Liver (tissue), 9 donors: ENCODE data around the gene MAP3K3. TPM values are rescaled to one million over a fixed set of nuclear protein-coding genes. Genes with fewer than 3 reads are reported as not detected.
A peak's percentile ranks its signal among the peaks of the same experiment; 100 is the strongest.

ENCODE experiments used
- DNase-seq: peaks from one replicate; pipeline ENCODE4 v3.0.0-alpha.2; 2017; ENCODE audit warnings: low spot score
- H3K27ac ChIP-seq, 2 donors: one replicate each; pipeline ENCODE4 v1.7.0; 2013; ENCODE audit warnings: inconsistent platforms in 2 of 2, low read length in 2 of 2, control low read depth in 1 of 2, low read depth in 1 of 2, mild to moderate bottlenecking in 1 of 2
- H3K27me3 ChIP-seq, 4 donors: one replicate each; pipeline versions ENCODE4 v1.6.1 to v1.7.0; 2013; ENCODE audit warnings: low read length in 3 of 4, inconsistent platforms in 1 of 4, mild to moderate bottlenecking in 1 of 4, moderate library complexity in 1 of 4; ENCODE audit not compliant: control insufficient read depth in 4 of 4, insufficient read depth in 4 of 4
- H3K36me3 ChIP-seq, 4 donors: one replicate each; pipeline versions ENCODE4 v1.6.1 to v1.7.0; 2013; ENCODE audit warnings: low read length in 3 of 4, mild to moderate bottlenecking in 3 of 4, low read depth in 1 of 4, moderate library complexity in 1 of 4; ENCODE audit not compliant: control insufficient read depth in 4 of 4, insufficient read depth in 3 of 4
- H3K4me1 ChIP-seq, 4 donors: one replicate each; pipeline versions ENCODE4 v1.6.1 to v1.7.0; 2013; ENCODE audit warnings: low read length in 3 of 4, mild to moderate bottlenecking in 3 of 4, moderate library complexity in 1 of 4; ENCODE audit not compliant: control insufficient read depth in 4 of 4, insufficient read depth in 4 of 4
- H3K4me3 ChIP-seq, 3 donors: one replicate each; pipeline versions ENCODE4 v1.6.1 to v1.7.0; 2013; ENCODE audit warnings: low read length in 3 of 3, control low read depth in 1 of 3, low read depth in 1 of 3, mild to moderate bottlenecking in 1 of 3
- H3K9ac ChIP-seq, 2 donors: one replicate each; pipeline ENCODE4 v1.7.0; 2013; ENCODE audit warnings: low read length in 2 of 2, mild to moderate bottlenecking in 2 of 2, moderate library complexity in 2 of 2, control low read depth in 1 of 2, low read depth in 1 of 2
- H3K9me3 ChIP-seq, 4 donors: one replicate each; pipeline versions ENCODE4 v1.6.1 to v1.7.0; 2013; ENCODE audit warnings: low read length in 3 of 4; ENCODE audit not compliant: control insufficient read depth in 4 of 4
- ATF3 ChIP-seq: IDR thresholded peaks from 2 replicates; pipeline ENCODE4 v1.6.1; 2016; ENCODE audit warnings: antibody characterized with exemption
- EGR1 ChIP-seq, 2 donors: IDR thresholded peaks; 2 replicates each; pipeline ENCODE4 v1.6.1; 2016 to 2018; ENCODE audit warnings: antibody characterized with exemption in 2 of 2, low read depth in 2 of 2
- FOXA1 ChIP-seq: IDR thresholded peaks from 2 replicates; pipeline ENCODE4 v1.6.1; 2016; ENCODE audit warnings: antibody characterized with exemption
- FOXA2 ChIP-seq: IDR thresholded peaks from 2 replicates; pipeline ENCODE4 v1.6.1; 2016; ENCODE audit warnings: antibody characterized with exemption
- GABPA ChIP-seq, 2 donors: IDR thresholded peaks in 1 of 2; conservative IDR thresholded peaks in 1 of 2; 2 replicates each; pipeline ENCODE4 v1.6.1; 2016; ENCODE audit warnings: antibody characterized with exemption in 2 of 2, mild to moderate bottlenecking in 1 of 2, moderate library complexity in 1 of 2
- HNF4A ChIP-seq, 2 donors: conservative IDR thresholded peaks; 2 replicates each; pipeline ENCODE4 v1.6.1; 2016; ENCODE audit warnings: antibody characterized with exemption in 2 of 2, mild to moderate bottlenecking in 2 of 2
- HNF4G ChIP-seq: IDR thresholded peaks from 2 replicates; pipeline ENCODE4 v1.6.1; 2016; ENCODE audit warnings: antibody characterized with exemption
- JUND ChIP-seq, 2 donors: IDR thresholded peaks; 2 replicates each; pipeline ENCODE4 v1.6.1; 2016; ENCODE audit warnings: antibody characterized with exemption in 2 of 2
- MAX ChIP-seq: IDR thresholded peaks from 2 replicates; pipeline ENCODE4 v1.6.1; 2016; ENCODE audit warnings: antibody characterized with exemption
- NR2F2 ChIP-seq: IDR thresholded peaks from 2 replicates; pipeline ENCODE4 v1.6.1; 2016; ENCODE audit warnings: antibody characterized with exemption
- REST ChIP-seq: IDR thresholded peaks from 2 replicates; pipeline ENCODE4 v1.6.1; 2016; ENCODE audit warnings: antibody characterized with exemption, mild to moderate bottlenecking
- RXRA ChIP-seq, 2 donors: IDR thresholded peaks; 2 replicates each; pipeline ENCODE4 v1.6.1; 2017 to 2018; ENCODE audit warnings: antibody characterized with exemption in 2 of 2, mild to moderate bottlenecking in 1 of 2
- SP1 ChIP-seq: IDR thresholded peaks from 2 replicates; pipeline ENCODE4 v1.6.1; 2018; ENCODE audit warnings: antibody characterized with exemption, mild to moderate bottlenecking
- TAF1 ChIP-seq: conservative IDR thresholded peaks from 2 replicates; pipeline ENCODE4 v1.6.1; 2016; ENCODE audit warnings: antibody characterized with exemption, mild to moderate bottlenecking
- YY1 ChIP-seq: IDR thresholded peaks from 2 replicates; pipeline ENCODE4 v1.6.1; 2016; ENCODE audit warnings: antibody characterized with exemption, mild to moderate bottlenecking
- ZBTB33 ChIP-seq: IDR thresholded peaks from 2 replicates; pipeline ENCODE4 v1.6.1; 2016; ENCODE audit warnings: antibody characterized with exemption
- WGBS: extraction: QIAGEN DNeasy Blood & Tissue Kit; methylation state at CpG from one replicate; pipeline ENCODE4 v1.1.7; 2013; 5-methylcytosine and 5-hydroxymethylcytosine counted together
- polyA plus RNA-seq, 2 donors: library from polyadenylated mRNA; stranded (reverse) in 1 of 2; unstranded in 1 of 2; fragments of 200-250 nt in 1 of 2; fragments of >200 nt in 1 of 2; fragmentation: Nextera tagmentation in 1 of 2; extraction: Ambion mirVana in 1 of 2; gene quantifications; one replicate each; pipeline versions ENCODE4 v1.2.1 to v1.2.3, GENCODE V29; 2013 to 2015
- total RNA-seq, 2 donors: library from RNA; depleted of rRNA; stranded (reverse); fragments of >200 nt; gene quantifications; one replicate each; pipeline ENCODE4 v1.2.3, GENCODE V29; 2014
- donor health status: healthy.
- donor health status: healthy.
- donor health status: healthy.
- donor health status: healthy.
- donor health status: healthy.

The MAP3K3 gene
- total and polyA plus RNA-seq, 4 donors: 3.9 to 28.7 (median 11.0) TPM

GRCh38 chr17:63611354-63611753 is 10.9 kb upstream of the MAP3K3 start (continued):
- TF ChIP-seq HNF4G (no peak), GABPA (IDR thresholded peaks at IDR 0.05 in 1 of 2, conservative IDR thresholded peaks at IDR 0.05 in 1 of 2) (no peak)

DNA sequence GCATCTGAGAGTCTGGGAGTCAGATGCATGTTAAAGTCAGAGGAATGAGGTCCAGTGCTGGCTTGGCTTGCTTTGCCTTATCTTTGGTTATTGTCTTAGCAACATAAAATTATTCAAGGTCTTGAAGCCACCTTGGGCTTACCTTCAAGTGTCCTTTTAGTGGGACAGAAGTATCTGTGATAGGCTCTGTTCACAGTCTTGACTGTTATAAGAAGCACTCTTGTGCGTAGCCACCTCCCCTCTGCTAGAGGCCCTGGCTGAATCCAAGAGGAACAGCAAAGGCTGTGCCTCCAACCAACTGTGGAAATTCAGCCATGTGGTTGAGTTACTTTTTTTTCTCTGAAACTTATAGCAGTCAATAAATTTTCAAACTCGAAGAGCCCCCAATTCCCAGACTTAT is 8.6 kb upstream of the MAP3K3 start:
- Histone ChIP-seq H3K36me3 (peaks cover 0 to 8% (median 4%) of the 10 kb centered on the region in 4 donors), H3K9me3 (no peaks in the 10 kb centered on the region), H3K27ac (no peak overlapping the region), H3K27me3 (no peaks in the 10 kb centered on the region), H3K9ac (no peak overlapping the region), H3K4me1 (peaks cover 0 to 3% (median 0%) of the 10 kb centered on the region in 4 donors), H3K4me3 (no peak overlapping the region)
- DNase-seq: no peak
- no peak for TF ChIP-seq HNF4G
- TF ChIP-seq EGR1 (IDR thresholded peaks at IDR 0.05; ENCODE audit: low read depth in 2 of 2): no peak
- no peak for TF ChIP-seq TAF1
- TF ChIP-seq ATF3: no peak
- no peak for TF ChIP-seq YY1
- TF ChIP-seq JUND (IDR thresholded peaks at IDR 0.05): no peak
- no peak for TF ChIP-seq MAX
- no peak for TF ChIP-seq NR2F2
- TF ChIP-seq HNF4A (conservative IDR thresholded peaks at IDR 0.05): no peak
- no peak for TF ChIP-seq REST
- no peak for TF ChIP-seq GABPA (IDR thresholded peaks at IDR 0.05 in 1 of 2, conservative IDR thresholded peaks at IDR 0.05 in 1 of 2)
- TF ChIP-seq RXRA (IDR thresholded peaks at IDR 0.05): no peak
- WGBS: 88% methylated on average over 2 of the region's 2 CpGs

GRCh38 chr17:63621229-63621683 is 961 bp upstream of the MAP3K3 start:
- H3K9ac ChIP-seq: peak overlapping the region; percentile 17 to 51

More at GRCh38 chr17:63621229-63621683, 961 bp upstream of the MAP3K3 start:
- Histone ChIP-seq H3K27me3 (no peaks in the 10 kb centered on the region), H3K27ac (peak overlapping the region; percentile 49 to 59), H3K4me1 (peaks cover 2 to 25% (median 16%) of the 10 kb centered on the region in 4 donors), H3K4me3 (peak overlapping the region in 2 of 3 donors; percentile 70 to 77), H3K9me3 (no peaks in the 10 kb centered on the region), H3K36me3 (no peaks in the 10 kb centered on the region)
- WGBS: 15% methylated on average over 10 of the region's 10 CpGs
- TF ChIP-seq REST (no peak), MAX (no peak), TAF1 (no peak), HNF4A (conservative IDR thresholded peaks at IDR 0.05) (no peak), HNF4G (no peak), YY1 (no peak), GABPA (IDR thresholded peaks at IDR 0.05 in 1 of 2, conservative IDR thresholded peaks at IDR 0.05 in 1 of 2) (no peak), FOXA1 (no peak), FOXA2 (no peak), EGR1 (IDR thresholded peaks at IDR 0.05; ENCODE audit: low read depth in 2 of 2) (no peak), ATF3 (no peak), NR2F2 (no peak), JUND (IDR thresholded peaks at IDR 0.05) (no peak), ZBTB33 (no peak), SP1 (no peak)
- DNase-seq: no peak
